Parathyroid adenoma (tissue), 2 donors: ENCODE data around the gene ARFIP1.
"Not testable (repeated sequence)": the region's sequence is repeated elsewhere in the genome, so short reads cannot be mapped to it uniquely, and the experiment has no call there.

ENCODE experiments used
- H2AFZ ChIP-seq: fragments of 300-600 bp; sonication (generic); one replicate; pipeline ENCODE4 v1.7.0; 2017; ENCODE audit warnings: antibody characterized with exemption, mild to moderate bottlenecking
- H3K27ac ChIP-seq: fragments of 300-600 bp; sonication (generic); one replicate; pipeline ENCODE4 v1.7.0; 2017
- H3K27me3 ChIP-seq: fragments of 300-600 bp; sonication (generic); one replicate; pipeline ENCODE4 v1.7.0; 2017; ENCODE audit warnings: low read length; ENCODE audit not compliant: control insufficient read depth, insufficient read depth
- H3K36me3 ChIP-seq: fragments of 300-600 bp; sonication (generic); one replicate; pipeline ENCODE4 v1.7.0; 2017; ENCODE audit warnings: low read length; ENCODE audit not compliant: control insufficient read depth, insufficient read depth
- H3K4me1 ChIP-seq: fragments of 300-600 bp; sonication (generic); one replicate; pipeline ENCODE4 v1.7.0; 2017; ENCODE audit warnings: control low read depth
- H3K4me2 ChIP-seq: fragments of 300-600 bp; sonication (generic); one replicate; pipeline ENCODE4 v1.7.0; 2017; ENCODE audit warnings: low read length
- H3K4me3 ChIP-seq: fragments of 300-600 bp; sonication (generic); one replicate; pipeline ENCODE4 v1.7.0; 2017; ENCODE audit warnings: low read depth, low read length
- H3K79me2 ChIP-seq: fragments of 300-600 bp; sonication (generic); one replicate; pipeline ENCODE4 v1.7.0; 2017; ENCODE audit warnings: control low read depth
- H3K9ac ChIP-seq: fragments of 300-600 bp; sonication (generic); one replicate; pipeline ENCODE4 v1.7.0; 2017; ENCODE audit warnings: mild to moderate bottlenecking
- H3K9me3 ChIP-seq: fragments of 300-600 bp; sonication (generic); one replicate; pipeline ENCODE4 v1.7.0; 2017; ENCODE audit warnings: low read length; ENCODE audit not compliant: control insufficient read depth
- TF ChIP-seq, protein P1 (sequence below): fragments of 300-600 bp; sonication (generic); IDR thresholded peaks from one replicate; pipeline ENCODE4 v1.7.0; 2017; ENCODE audit warnings: antibody characterized with exemption, mild to moderate bottlenecking
- donor health status: primary hyperparathyroidism.

ARFIP1 gene

DNA sequence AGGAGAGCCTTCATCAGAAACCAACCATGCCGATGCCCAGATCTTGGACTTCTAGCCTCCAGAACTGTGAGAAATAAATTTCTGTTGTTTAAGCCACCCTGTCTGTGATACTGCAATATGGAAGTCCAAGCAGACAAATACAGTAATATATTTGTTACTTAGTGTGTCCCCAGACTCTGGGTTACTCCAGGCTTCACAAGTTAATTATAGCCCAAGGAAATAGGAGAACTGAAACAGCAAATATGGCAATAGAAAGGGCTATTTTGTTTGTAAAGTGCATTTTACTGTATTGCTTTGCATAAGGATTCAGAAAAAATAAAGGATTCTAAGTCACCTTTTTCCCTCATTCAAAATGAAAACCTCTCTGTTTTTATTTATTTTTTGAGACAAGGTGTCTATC lies 16.0 kb upstream of the ARFIP1 start:
- no peaks in the 10 kb centered on the region for H3K4me1 ChIP-seq

DNA sequence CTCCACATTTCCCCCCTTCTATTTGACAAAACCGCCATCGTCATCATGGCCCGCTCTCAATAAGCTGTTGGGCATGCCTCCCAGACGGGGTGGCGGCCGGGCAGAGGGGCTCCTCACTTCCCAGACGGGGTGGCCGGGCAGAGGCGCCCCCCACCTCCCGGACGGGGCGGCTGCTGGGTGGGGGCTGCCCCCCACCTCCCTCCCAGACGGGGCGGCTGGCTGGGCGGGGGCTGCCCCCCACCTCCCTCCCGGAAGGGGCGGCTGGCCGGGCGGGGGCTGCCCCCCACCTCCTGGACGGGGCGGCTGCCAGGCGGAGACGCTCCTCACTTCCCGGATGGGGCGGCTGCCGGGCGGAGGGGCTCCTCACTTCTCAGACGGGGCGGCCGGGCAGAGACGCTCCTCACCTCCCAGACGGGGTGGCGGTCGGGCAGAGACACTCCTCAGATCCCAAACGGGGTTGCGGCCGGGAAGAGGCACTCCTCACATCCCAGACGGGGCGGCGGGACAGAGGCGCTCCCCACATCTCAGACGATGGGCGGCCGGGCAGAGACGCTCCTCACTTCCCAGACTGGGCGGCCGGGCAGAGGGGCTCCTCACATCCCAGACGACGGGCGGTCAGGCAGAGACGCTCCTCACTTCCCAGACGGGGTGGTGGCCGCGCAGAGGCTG lies 14.6 kb upstream of the ARFIP1 start:
- H3K27ac ChIP-seq, H3K36me3 ChIP-seq, H3K4me3 ChIP-seq, H3K4me2 ChIP-seq, H3K27me3 ChIP-seq, H2AFZ ChIP-seq, H3K4me1 ChIP-seq, H3K79me2 ChIP-seq, H3K9me3 ChIP-seq, H3K9ac ChIP-seq: not testable (repeated sequence)

More for the DNA sequence above, 16.0 kb upstream of the ARFIP1 start:
- H3K9me3 ChIP-seq: no peaks in the 10 kb centered on the region
- no peak overlapping the region for H3K9ac ChIP-seq
- H2AFZ ChIP-seq: no peak overlapping the region
- H3K27ac ChIP-seq: no peak overlapping the region
- no peaks in the 10 kb centered on the region for H3K36me3 ChIP-seq
- no peaks in the 10 kb centered on the region for H3K27me3 ChIP-seq
- no peaks in the 10 kb centered on the region for H3K79me2 ChIP-seq
- TF ChIP-seq, protein P1, sequence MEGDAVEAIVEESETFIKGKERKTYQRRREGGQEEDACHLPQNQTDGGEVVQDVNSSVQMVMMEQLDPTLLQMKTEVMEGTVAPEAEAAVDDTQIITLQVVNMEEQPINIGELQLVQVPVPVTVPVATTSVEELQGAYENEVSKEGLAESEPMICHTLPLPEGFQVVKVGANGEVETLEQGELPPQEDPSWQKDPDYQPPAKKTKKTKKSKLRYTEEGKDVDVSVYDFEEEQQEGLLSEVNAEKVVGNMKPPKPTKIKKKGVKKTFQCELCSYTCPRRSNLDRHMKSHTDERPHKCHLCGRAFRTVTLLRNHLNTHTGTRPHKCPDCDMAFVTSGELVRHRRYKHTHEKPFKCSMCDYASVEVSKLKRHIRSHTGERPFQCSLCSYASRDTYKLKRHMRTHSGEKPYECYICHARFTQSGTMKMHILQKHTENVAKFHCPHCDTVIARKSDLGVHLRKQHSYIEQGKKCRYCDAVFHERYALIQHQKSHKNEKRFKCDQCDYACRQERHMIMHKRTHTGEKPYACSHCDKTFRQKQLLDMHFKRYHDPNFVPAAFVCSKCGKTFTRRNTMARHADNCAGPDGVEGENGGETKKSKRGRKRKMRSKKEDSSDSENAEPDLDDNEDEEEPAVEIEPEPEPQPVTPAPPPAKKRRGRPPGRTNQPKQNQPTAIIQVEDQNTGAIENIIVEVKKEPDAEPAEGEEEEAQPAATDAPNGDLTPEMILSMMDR: no peak
- H3K4me2 ChIP-seq: no peak overlapping the region
- no peak overlapping the region for H3K4me3 ChIP-seq

DNA sequence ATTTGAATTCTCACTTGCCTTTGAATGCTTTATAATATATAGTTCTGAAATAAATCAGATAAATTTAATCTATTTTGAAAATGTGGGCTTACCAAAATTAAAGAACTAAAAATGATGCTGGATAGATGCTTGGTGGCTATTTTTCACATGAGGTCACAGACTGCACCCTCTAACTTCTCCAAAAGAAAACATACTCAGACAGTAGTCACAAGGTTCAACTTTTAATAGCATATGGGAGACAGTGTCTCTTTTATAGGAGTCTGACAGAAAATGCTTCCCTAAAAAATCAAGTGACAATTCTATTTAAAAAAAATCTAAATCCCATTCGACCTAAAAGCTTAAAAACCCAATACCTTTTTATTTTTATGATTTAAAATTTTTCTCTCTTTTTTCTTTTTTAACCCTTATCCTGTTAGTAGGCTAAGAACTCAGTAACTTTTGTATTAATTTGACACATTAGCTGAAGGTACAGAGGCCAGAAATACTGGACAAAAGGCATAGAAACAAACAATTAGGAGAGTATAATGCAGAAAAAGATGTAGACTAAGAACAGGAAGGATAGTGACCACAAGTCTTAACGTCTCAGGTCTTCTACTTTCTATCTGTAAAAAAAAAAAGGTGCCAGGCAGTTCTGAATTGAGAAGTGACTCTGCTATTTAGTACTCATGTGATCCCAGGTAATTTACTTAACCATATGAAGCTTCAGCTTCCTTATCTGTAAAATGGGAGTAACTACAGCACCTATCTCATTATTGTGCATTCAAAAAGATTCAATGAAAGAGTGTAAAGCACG lies 7.8 kb upstream of the ARFIP1 start:
- H3K4me3 ChIP-seq: no peak overlapping the region
- H3K79me2 ChIP-seq: no peaks in the 10 kb centered on the region
- H3K27ac ChIP-seq: no peak overlapping the region

DNA sequence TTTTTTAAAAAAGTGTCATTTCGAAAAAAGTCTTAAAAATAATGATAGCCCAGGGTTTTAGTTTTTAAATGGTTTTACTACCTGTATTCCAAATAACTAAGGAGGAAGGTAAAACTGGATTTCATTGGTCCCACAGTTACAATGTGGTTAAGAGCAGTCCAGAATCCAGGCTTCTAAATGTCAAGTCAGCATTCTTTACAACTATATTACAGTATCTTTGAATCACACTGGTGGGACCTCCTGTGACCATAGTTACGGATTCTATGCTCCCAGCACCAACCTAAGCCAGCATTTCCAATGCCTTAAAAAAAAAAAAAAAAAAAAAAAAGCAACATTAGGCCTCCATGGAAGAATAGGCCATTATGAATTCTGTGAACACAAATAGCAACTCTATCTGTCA lies 6.4 kb upstream of the ARFIP1 start:
- no peaks in the 10 kb centered on the region for H3K79me2 ChIP-seq
- H3K9me3 ChIP-seq: no peaks in the 10 kb centered on the region
- no peak overlapping the region for H3K4me3 ChIP-seq
- TF ChIP-seq, protein P1: no peak
- H3K27ac ChIP-seq: no peak overlapping the region
- no peak overlapping the region for H2AFZ ChIP-seq
- H3K27me3 ChIP-seq: no peaks in the 10 kb centered on the region
- H3K4me2 ChIP-seq: no peak overlapping the region
- H3K36me3 ChIP-seq: no peaks in the 10 kb centered on the region
- H3K4me1 ChIP-seq: no peaks in the 10 kb centered on the region
- no peak overlapping the region for H3K9ac ChIP-seq

More for the DNA sequence above, 7.8 kb upstream of the ARFIP1 start:
- Histone ChIP-seq H3K9me3 (no peaks in the 10 kb centered on the region), H3K27me3 (no peaks in the 10 kb centered on the region), H2AFZ (no peak overlapping the region), H3K36me3 (no peaks in the 10 kb centered on the region), H3K4me2 (no peak overlapping the region), H3K9ac (no peak overlapping the region), H3K4me1 (no peaks in the 10 kb centered on the region)
- TF ChIP-seq, protein P1: no peak

DNA sequence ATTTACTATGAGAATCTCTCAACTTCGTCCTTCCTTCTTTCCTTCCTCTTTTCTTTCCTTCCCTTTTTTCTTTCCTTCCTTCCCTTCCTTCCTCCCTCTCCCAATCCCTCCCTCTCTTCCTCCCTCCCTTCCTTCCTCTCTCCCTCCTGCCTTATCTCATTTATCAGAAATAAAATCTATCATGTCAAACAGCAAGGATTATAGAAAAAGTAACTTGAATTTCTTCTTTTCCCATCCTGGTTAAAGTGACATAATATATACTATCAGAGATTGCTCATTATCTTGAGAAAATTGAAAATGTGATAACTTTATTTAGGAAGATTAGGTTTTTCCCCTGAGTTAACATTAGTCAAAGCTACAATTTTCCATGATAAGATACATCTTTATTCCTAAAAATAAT lies 5.8 kb upstream of the ARFIP1 start:
- Histone ChIP-seq H3K9ac (no peak overlapping the region), H3K36me3 (no peaks in the 10 kb centered on the region), H3K4me1 (no peaks in the 10 kb centered on the region), H3K4me2 (no peak overlapping the region), H3K9me3 (no peaks in the 10 kb centered on the region), H3K4me3 (no peak overlapping the region), H3K79me2 (no peaks in the 10 kb centered on the region), H3K27me3 (no peaks in the 10 kb centered on the region), H3K27ac (no peak overlapping the region), H2AFZ (no peak overlapping the region)
- TF ChIP-seq, protein P1: no peak
